ENCODE measurements around the gene DYRK3. TPM values are rescaled to one million over a fixed set of nuclear protein-coding genes. Genes with fewer than 3 reads are reported as not detected.

DYRK3 gene
- polyA plus RNA-seq, 1 donor (not counting 4 experiments of a cell fraction or from before 2014, with no cell fraction given) = 15.0 TPM

GRCh38 chr1:206681359-206681758 lies 46.0 kb downstream of the DYRK3 start:
- no peak for FAIRE-seq
- no peak overlapping the region for H3K27ac ChIP-seq (ENCODE audit: control insufficient read depth, insufficient read depth, low read length)
- dilution Hi-C loops (cut with MboI; ENCODE audit: extremely low pct_ligation_motif_present, low sequenced_read_pairs) = no loop called here

GRCh38 chr1:206682111-206682510 lies 46.8 kb downstream of the DYRK3 start:
- H3K79me2 ChIP-seq (ENCODE audit: control insufficient read depth, insufficient read depth, low read length) = peaks cover 18% of the 10 kb centered on the region
- H3K27ac ChIP-seq (ENCODE audit: control insufficient read depth, insufficient read depth, low read length) = no peak overlapping the region
- DNase-seq (ENCODE audit: low read depth, low spot score) (no peak), FAIRE-seq (no peak)
- H3K4me2 ChIP-seq (ENCODE audit: control insufficient read depth, extremely low read depth, insufficient read depth, low read depth, low read length) = no peak overlapping the region
- H3K9me3 ChIP-seq (ENCODE audit: control insufficient read depth, low read depth, low read length) = no peaks in the 10 kb centered on the region
- TF ChIP-seq CTCF (optimal IDR thresholded peaks at IDR 0.05 in 1 of 3, IDR thresholded peaks at IDR 0.05 in 1 of 3, conservative IDR thresholded peaks at IDR 0.05 in 1 of 3; ENCODE audit: extremely low read depth in 1 of 3, insufficient read depth in 2 of 3, low read length in 3 of 3) = no peak
- no peak for TF ChIP-seq EZH2 (IDR thresholded peaks at IDR 0.05; ENCODE audit: low read length)
- no peak overlapping the region for H3K4me3 ChIP-seq (ENCODE audit: control insufficient read depth in 2 of 3, extremely low read depth in 1 of 3, insufficient read depth in 2 of 3, low read depth in 1 of 3, low read length in 3 of 3)
- H3K4me1 ChIP-seq (ENCODE audit: control insufficient read depth, extremely low read depth, insufficient read depth, low read length) = peaks cover 8% of the 10 kb centered on the region
- no peaks in the 10 kb centered on the region for H3K36me3 ChIP-seq (ENCODE audit: control insufficient read depth in 2 of 2, extremely low read depth in 1 of 2, insufficient read depth in 2 of 2, low read length in 2 of 2)
- peaks cover 7% of the 10 kb centered on the region for H4K20me1 ChIP-seq (ENCODE audit: control insufficient read depth, extremely low read depth, insufficient read depth, low read length)
- dilution Hi-C loops (cut with MboI; ENCODE audit: extremely low pct_ligation_motif_present, low sequenced_read_pairs) = no loop called here
- H3K9me1 ChIP-seq (ENCODE audit: control insufficient read depth, extremely low read depth, insufficient read depth, low read length) = no peaks in the 10 kb centered on the region
- H3K27me3 ChIP-seq (ENCODE audit: control insufficient read depth, extremely low read depth, insufficient read depth, low read length) = peaks cover 10% of the 10 kb centered on the region
- H2AFZ ChIP-seq (ENCODE audit: control insufficient read depth, low read length) = no peak overlapping the region
- no peak overlapping the region for H3K9ac ChIP-seq (ENCODE audit: control insufficient read depth, extremely low read depth, insufficient read depth, low read length)

More at GRCh38 chr1:206681359-206681758, 46.0 kb downstream of the DYRK3 start:
- Histone ChIP-seq H3K79me2 (ENCODE audit: control insufficient read depth, insufficient read depth, low read length) (peaks cover 10% of the 10 kb centered on the region), H4K20me1 (ENCODE audit: control insufficient read depth, extremely low read depth, insufficient read depth, low read length) (peaks cover 1% of the 10 kb centered on the region), H3K9me3 (ENCODE audit: control insufficient read depth, low read depth, low read length) (no peaks in the 10 kb centered on the region), H3K4me3 (ENCODE audit: control insufficient read depth in 2 of 3, extremely low read depth in 1 of 3, insufficient read depth in 2 of 3, low read depth in 1 of 3, low read length in 3 of 3) (no peak overlapping the region), H3K27me3 (ENCODE audit: control insufficient read depth, extremely low read depth, insufficient read depth, low read length) (peaks cover 10% of the 10 kb centered on the region), H3K9ac (ENCODE audit: control insufficient read depth, extremely low read depth, insufficient read depth, low read length) (no peak overlapping the region), H3K4me2 (ENCODE audit: control insufficient read depth, extremely low read depth, insufficient read depth, low read depth, low read length) (no peak overlapping the region), H2AFZ (ENCODE audit: control insufficient read depth, low read length) (no peak overlapping the region), H3K36me3 (ENCODE audit: control insufficient read depth in 2 of 2, extremely low read depth in 1 of 2, insufficient read depth in 2 of 2, low read length in 2 of 2) (no peaks in the 10 kb centered on the region), H3K4me1 (ENCODE audit: control insufficient read depth, extremely low read depth, insufficient read depth, low read length) (peaks cover under 1% of the 10 kb centered on the region), H3K9me1 (ENCODE audit: control insufficient read depth, extremely low read depth, insufficient read depth, low read length) (no peaks in the 10 kb centered on the region)
- TF ChIP-seq EZH2 (IDR thresholded peaks at IDR 0.05; ENCODE audit: low read length) (no peak), CTCF (optimal IDR thresholded peaks at IDR 0.05 in 1 of 3, IDR thresholded peaks at IDR 0.05 in 1 of 3, conservative IDR thresholded peaks at IDR 0.05 in 1 of 3; ENCODE audit: extremely low read depth in 1 of 3, insufficient read depth in 2 of 3, low read length in 3 of 3) (no peak)
- DNase-seq (ENCODE audit: low read depth, low spot score) = no peak

All from keratinocyte (primary cell).